BLaER1 (cell line): ENCODE data around the gene PLEKHH2.

Experiments
- H3K27ac ChIP-seq: shearing (Covaris generic); formaldehyde crosslinking; 2 replicates; pipeline ENCODE4 v1.8.1; 2022
- H3K27me3 ChIP-seq: shearing (Covaris generic); formaldehyde crosslinking; 2 replicates; pipeline ENCODE4 v1.8.1; 2022
- H3K36me3 ChIP-seq: shearing (Covaris generic); formaldehyde crosslinking; 2 replicates; pipeline ENCODE4 v1.8.1; 2022
- H3K4me1 ChIP-seq: shearing (Covaris generic); formaldehyde crosslinking; 2 replicates; pipeline ENCODE4 v1.8.1; 2022
- H3K4me2 ChIP-seq: shearing (Covaris generic); formaldehyde crosslinking; 2 replicates; pipeline ENCODE4 v1.8.1; 2022
- H3K4me3 ChIP-seq: shearing (Covaris generic); formaldehyde crosslinking; 2 replicates; pipeline ENCODE4 v1.8.1; 2022
- H3K9ac ChIP-seq: shearing (Covaris generic); formaldehyde crosslinking; 2 replicates; pipeline ENCODE4 v1.8.1; 2022
- H3K9me3 ChIP-seq: shearing (Covaris generic); formaldehyde crosslinking; 2 replicates; pipeline ENCODE4 v1.8.1; 2022
- H4K20me1 ChIP-seq: shearing (Covaris generic); formaldehyde crosslinking; 2 replicates; pipeline ENCODE4 v1.8.1; 2022
- Cebpa-rat ChIP-seq: shearing (Covaris generic); IDR thresholded peaks from 2 replicates; pipeline ENCODE4 v1.8.1; 2022

PLEKHH2 gene

GRCh38 chr2:43802135-43802534, 165.1 kb downstream of the PLEKHH2 start:
- no peak for TF ChIP-seq Cebpa-rat
- Histone ChIP-seq H3K36me3 (peaks cover 6% of the 10 kb centered on the region; the same call in 1 of the 2 replicates), H3K27me3 (no peaks in the 10 kb centered on the region), H3K4me2 (no peak overlapping the region), H3K4me3 (no peak overlapping the region), H3K9me3 (no peaks in the 10 kb centered on the region), H3K9ac (no peak overlapping the region), H4K20me1 (no peaks in the 10 kb centered on the region), H3K27ac (no peak overlapping the region), H3K4me1 (no peaks in the 10 kb centered on the region)

- no peaks in the 10 kb centered on the region for H3K4me1 ChIP-seq
- no peak overlapping the region for H3K4me2 ChIP-seq
- no peaks in the 10 kb centered on the region for H3K27me3 ChIP-seq
- H3K36me3 ChIP-seq, result peaks cover 6% of the 10 kb centered on the region; the same call in 1 of the 2 replicates
- H4K20me1 ChIP-seq, result no peaks in the 10 kb centered on the region
- H3K27ac ChIP-seq, result no peak overlapping the region
- H3K9me3 ChIP-seq, result no peaks in the 10 kb centered on the region
- TF ChIP-seq Cebpa-rat, result no peak
- no peak overlapping the region for H3K9ac ChIP-seq
- H3K4me3 ChIP-seq, result no peak overlapping the region
These were observed 166.1 kb downstream of the PLEKHH2 start for GRCh38 chr2:43803113-43803512.

GRCh38 chr2:43806719-43807031, 169.6 kb downstream of the PLEKHH2 start:
- Histone ChIP-seq H3K4me3 (no peak overlapping the region), H3K27me3 (no peaks in the 10 kb centered on the region), H3K9ac (no peak overlapping the region), H3K4me1 (no peaks in the 10 kb centered on the region), H3K27ac (no peak overlapping the region), H3K4me2 (no peak overlapping the region), H3K9me3 (no peaks in the 10 kb centered on the region), H4K20me1 (no peaks in the 10 kb centered on the region), H3K36me3 (peaks cover 6% of the 10 kb centered on the region; the same call in 1 of the 2 replicates)
- TF ChIP-seq Cebpa-rat, result no peak

GRCh38 chr2:43810452-43810851, 173.4 kb downstream of the PLEKHH2 start:
- Histone ChIP-seq H3K36me3 (peaks cover 6% of the 10 kb centered on the region; the same call in 1 of the 2 replicates), H3K4me1 (no peaks in the 10 kb centered on the region), H3K27ac (no peak overlapping the region), H3K4me3 (no peak overlapping the region), H3K9me3 (no peaks in the 10 kb centered on the region), H3K4me2 (no peak overlapping the region), H4K20me1 (no peaks in the 10 kb centered on the region), H3K27me3 (no peaks in the 10 kb centered on the region), H3K9ac (no peak overlapping the region)
- TF ChIP-seq Cebpa-rat, result no peak

GRCh38 chr2:43810888-43811287, 173.8 kb downstream of the PLEKHH2 start:
- Histone ChIP-seq H3K4me2 (no peak overlapping the region), H4K20me1 (no peaks in the 10 kb centered on the region), H3K36me3 (peaks cover 2% of the 10 kb centered on the region; the same call in 1 of the 2 replicates), H3K4me1 (no peaks in the 10 kb centered on the region), H3K4me3 (no peak overlapping the region), H3K9ac (no peak overlapping the region), H3K27ac (no peak overlapping the region), H3K27me3 (no peaks in the 10 kb centered on the region), H3K9me3 (no peaks in the 10 kb centered on the region)
- no peak for TF ChIP-seq Cebpa-rat

GRCh38 chr2:43812006-43812405, 174.9 kb downstream of the PLEKHH2 start:
- Histone ChIP-seq H3K36me3 (no peaks in the 10 kb centered on the region), H3K4me3 (no peak overlapping the region), H3K27ac (no peak overlapping the region), H3K9me3 (no peaks in the 10 kb centered on the region), H3K4me2 (no peak overlapping the region), H3K4me1 (no peaks in the 10 kb centered on the region), H3K27me3 (no peaks in the 10 kb centered on the region), H3K9ac (no peak overlapping the region), H4K20me1 (no peaks in the 10 kb centered on the region)
- TF ChIP-seq Cebpa-rat, result no peak

- TF ChIP-seq Cebpa-rat, result no peak
- no peaks in the 10 kb centered on the region for H3K27me3 ChIP-seq
These were observed 175.9 kb downstream of the PLEKHH2 start for GRCh38 chr2:43812947-43813346.

GRCh38 chr2:43814711-43815110, 177.7 kb downstream of the PLEKHH2 start:
- H3K4me2 ChIP-seq, result no peak overlapping the region
- H3K36me3 ChIP-seq, result no peaks in the 10 kb centered on the region
- no peak overlapping the region for H3K9ac ChIP-seq
- H3K27ac ChIP-seq, result no peak overlapping the region
- no peaks in the 10 kb centered on the region for H3K4me1 ChIP-seq
- no peaks in the 10 kb centered on the region for H3K27me3 ChIP-seq
- TF ChIP-seq Cebpa-rat, result no peak
- H4K20me1 ChIP-seq, result no peaks in the 10 kb centered on the region
- H3K4me3 ChIP-seq, result no peak overlapping the region
- no peaks in the 10 kb centered on the region for H3K9me3 ChIP-seq

More at GRCh38 chr2:43812947-43813346, 175.9 kb downstream of the PLEKHH2 start:
- Histone ChIP-seq H3K4me2 (no peak overlapping the region), H3K27ac (no peak overlapping the region), H3K4me1 (no peaks in the 10 kb centered on the region), H3K9ac (no peak overlapping the region), H3K9me3 (no peaks in the 10 kb centered on the region), H3K36me3 (no peaks in the 10 kb centered on the region), H4K20me1 (no peaks in the 10 kb centered on the region), H3K4me3 (no peak overlapping the region)
